HepG2 (cell line): ENCODE results near the gene CBFA2T2. TPM values are rescaled to one million over a fixed set of nuclear protein-coding genes. Genes with fewer than 3 reads are reported as not detected.

Experiments used
- ATAC-seq: fragments of 200-7000 bp; cut with Tn5 transposase; 3 replicates; pipeline ENCODE4 v1.9.1; 2020; ENCODE audit warnings: mild to moderate bottlenecking, moderate library complexity
- BruUV-seq: library from RNA; stranded (reverse); fragments of 400-500 nt; replicated peaks from 2 replicates; lab custom pipeline; 2021; lab: Mats Ljungman, UMichigan
- CTCF ChIA-PET: fragments of 300-600 bp; formaldehyde crosslinking; extraction: SDS; loops from one replicate; lab custom pipeline; 2021; ENCODE audit warnings: low total read pairs, inconsistent platforms, low intra/inter-chr PET ratio; lab: Yijun Ruan, JAX
- POLR2A ChIA-PET: fragments of 350-600 bp; sonication (Branson Sonifier 250); formaldehyde crosslinking; loops from one replicate; lab custom pipeline; 2020; ENCODE audit warnings: antibody characterized with exemption, inconsistent platforms; lab: Yijun Ruan, JAX
- DNase-seq: peaks from one replicate; pipeline ENCODE4 v3.0.0-alpha.2; 2015; ENCODE audit warnings: low spot score
- FAIRE-seq: peaks from 3 replicates; lab custom pipeline; 2011; peaks lifted over from hg19 to GRCh38; lab: Jason Lieb, UNC
- H2AFZ ChIP-seq: one replicate; pipeline ENCODE4 v1.6.1; 2011; ENCODE audit warnings: low read length, inconsistent platforms
- H3K27ac ChIP-seq: fragments of 300-600 bp; 3 replicates; pipeline ENCODE4 v1.8.0; 2011; ENCODE audit warnings: mixed run types, mild to moderate bottlenecking, mixed read lengths, low read length, inconsistent platforms; ENCODE audit not compliant: insufficient read depth; ENCODE audit errors: extremely low read length
- H3K27me3 ChIP-seq, 2 experiments: fragments of 200-600 bp in 1 of 2; 2 replicates in 1 of 2; 3 replicates in 1 of 2; pipeline versions ENCODE4 v1.6.0 to v1.8.0; 2011; ENCODE audit warnings: low read length in 2 of 2, mild to moderate bottlenecking in 2 of 2, moderate library complexity in 2 of 2, inconsistent platforms in 1 of 2; ENCODE audit not compliant: insufficient read depth in 2 of 2, control insufficient read depth in 1 of 2
- H3K36me3 ChIP-seq, 2 experiments: fragments of 200-600 bp in 1 of 2; replicated peaks in 1 of 2; 2 replicates in 1 of 2; 3 replicates in 1 of 2; pipeline versions ENCODE4 v1.5.1 to v1.8.0; 2011; ENCODE audit warnings: low read length in 2 of 2, inconsistent platforms in 1 of 2; ENCODE audit not compliant: insufficient read depth in 2 of 2, control insufficient read depth in 1 of 2
- H3K4me1 ChIP-seq: 2 replicates; pipeline ENCODE4 v1.5.1; 2012; ENCODE audit warnings: low read length, inconsistent platforms; ENCODE audit not compliant: insufficient read depth
- H3K4me2 ChIP-seq: 2 replicates; pipeline ENCODE4 v1.6.0; 2011; ENCODE audit warnings: low read depth, low read length, inconsistent platforms
- H3K4me3 ChIP-seq, 3 experiments: fragments of 200-600 bp in 1 of 3; sonication (generic), shearing (Covaris generic) in 1 of 3; replicated peaks in 1 of 3; 2 replicates each; pipeline ENCODE4 v1.5.1; 2011 to 2016; ENCODE audit warnings: low read length in 3 of 3, inconsistent platforms in 2 of 3, low read depth in 2 of 3, mild to moderate bottlenecking in 2 of 3, control low read depth in 1 of 3, mixed read lengths in 1 of 3; ENCODE audit not compliant: insufficient read depth in 1 of 3
- H3K79me2 ChIP-seq: one replicate; pipeline ENCODE4 v1.6.1; 2011; ENCODE audit warnings: low read length, inconsistent platforms; ENCODE audit not compliant: insufficient read depth
- H3K9ac ChIP-seq: 2 replicates; pipeline ENCODE4 v1.6.0; 2011; ENCODE audit warnings: mild to moderate bottlenecking, low read depth, low read length, inconsistent platforms; ENCODE audit not compliant: insufficient read depth
- H3K9me3 ChIP-seq: 2 replicates; pipeline ENCODE4 v1.5.1; 2012; ENCODE audit warnings: mild to moderate bottlenecking, low read length
- H4K20me1 ChIP-seq: 2 replicates; pipeline ENCODE4 v1.6.0; 2011; ENCODE audit warnings: inconsistent platforms, mild to moderate bottlenecking, low read length, moderate library complexity; ENCODE audit not compliant: insufficient read depth
- CTCF ChIP-seq: sonication (generic); formaldehyde crosslinking; IDR thresholded peaks from 2 replicates; pipeline ENCODE4 v1.5.0; 2020; ENCODE audit warnings: mild to moderate bottlenecking, missing genetic modification reagents, moderate library complexity
- E2F2 ChIP-seq: sonication (generic); formaldehyde crosslinking; IDR thresholded peaks from 2 replicates; pipeline ENCODE4 v1.4.0; 2020; ENCODE audit warnings: missing genetic modification reagents, borderline replicate concordance
- ELF3 ChIP-seq: IDR thresholded peaks from 2 replicates; pipeline ENCODE4 v1.6.1; 2016; ENCODE audit warnings: missing genetic modification reagents, missing compliant biosample characterization
- HDAC2 ChIP-seq: sonication (generic); formaldehyde crosslinking; IDR thresholded peaks from 2 replicates; pipeline ENCODE4 v1.4.0; 2020; ENCODE audit warnings: missing genetic modification reagents
- ZBTB25 ChIP-seq: IDR thresholded peaks from 2 replicates; pipeline ENCODE4 v1.6.1; 2018; ENCODE audit warnings: missing genetic modification reagents
- ZHX1 ChIP-seq: sonication (generic); formaldehyde crosslinking; IDR thresholded peaks from 2 replicates; pipeline ENCODE4 v1.8.1; 2022; ENCODE audit warnings: low read depth, mild to moderate bottlenecking, missing genetic modification reagents
- ZNF24 ChIP-seq: fragments of 450-650 bp; IDR thresholded peaks from 2 replicates; pipeline ENCODE4 v1.6.1; 2017; ENCODE audit warnings: antibody characterized with exemption, mild to moderate bottlenecking
- ZNF530 ChIP-seq: sonication (generic); formaldehyde crosslinking; IDR thresholded peaks from 2 replicates; pipeline ENCODE4 v1.5.0; 2020; ENCODE audit warnings: low read depth, mild to moderate bottlenecking, missing genetic modification reagents
- WGBS: methylation state at CpG from one replicate; pipeline ENCODE4 v1.1.6; 2017; ENCODE audit warnings: low lambda C conversion rate; 5-methylcytosine and 5-hydroxymethylcytosine counted together
- in situ Hi-C: cut with HindIII; loops from 2 replicates; pipeline ENCODE4 v1.10.0; 2017; ENCODE audit warnings: low pct_unique_long_range_greater_than_20kb; ENCODE audit not compliant: extremely low pct_ligation_motif_present
- intact Hi-C: fragments of 100-400 bp; cut with micrococcal nuclease; formaldehyde crosslinking; loops from one replicate; pipeline ENCODE4 v1.10.0; 2022; ENCODE audit not compliant: unreplicated experiment
- polyA plus RNA-seq, 8 experiments: library from polyadenylated mRNA; depleted of rRNA in 3 of 8; stranded (reverse) in 7 of 8; unstranded in 1 of 8; fragments of >200 nt; fragmentation: Illumina TruSeq in 4 of 8; extraction: Trizol in 4 of 8; gene quantifications; 2 replicates each; pipeline versions ENCODE4 v1.2.1 to v1.2.3, GENCODE V29; 2011 to 2016; ENCODE audit warnings: low read depth in 4 of 8, missing spikeins in 1 of 8, mixed read lengths in 1 of 8; ENCODE audit not compliant: insufficient read depth in 1 of 8
- total RNA-seq, 5 experiments: library from RNA; depleted of rRNA; stranded (reverse); fragments of >200 nt; fragmentation: Illumina TruSeq; extraction: Trizol; gene quantifications; 2 replicates each; pipeline ENCODE4 v1.2.3, GENCODE V29; 2016; ENCODE audit warnings: low read depth in 1 of 5
- TF ChIP-seq, protein P1 (sequence below): sonication (generic); formaldehyde crosslinking; IDR thresholded peaks from 2 replicates; pipeline ENCODE4 v1.4.0; 2020; ENCODE audit warnings: mild to moderate bottlenecking, low read depth, missing genetic modification reagents

The CBFA2T2 gene
- total and polyA plus RNA-seq, 2 of the 13 experiments (the other 11 are each of a cell fraction or from before 2014, with no cell fraction given), result 6.3 to 21.2 TPM

DNA sequence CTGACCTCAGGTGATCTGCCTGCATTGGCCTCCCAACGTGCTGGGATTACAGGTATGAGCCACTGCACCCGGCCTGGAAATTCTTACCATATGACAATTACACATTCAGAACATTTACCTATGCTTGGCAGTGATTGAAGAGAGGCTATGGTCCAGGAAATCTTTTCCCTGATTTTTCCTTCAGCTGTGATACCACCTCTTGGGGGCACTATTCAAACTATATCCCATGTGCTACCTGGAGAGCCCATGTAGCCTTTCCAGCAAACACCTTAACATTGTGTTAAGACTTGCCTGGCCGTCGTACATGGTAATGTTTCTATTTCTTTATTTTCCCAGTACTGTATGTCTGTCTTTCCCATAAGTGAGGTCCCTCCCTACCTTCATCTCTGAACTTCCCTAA, 110.5 kb downstream of the CBFA2T2 start:
- Histone ChIP-seq H3K4me2 (no peak overlapping the region), H3K4me1 (peaks cover 32% of the 10 kb centered on the region), H3K27me3 (no peaks in the 10 kb centered on the region), H3K27ac (no peak overlapping the region), H3K9me3 (no peaks in the 10 kb centered on the region), H3K79me2 (no peaks in the 10 kb centered on the region), H3K36me3 (peaks cover 3 to 8% of the 10 kb centered on the region in 2 experiments; a peak in 4 of 5 replicates), H3K9ac (no peak overlapping the region), H4K20me1 (no peaks in the 10 kb centered on the region), H3K4me3 (no peak overlapping the region), H2AFZ (no peak overlapping the region)
- CTCF ChIA-PET, result no interaction called here
- no peak for ATAC-seq
- intact Hi-C loops (loop anchor here (5.0 kb wide), 1 partner anchor 38 kb away; no protein-coding TSS in a partner anchor), in situ Hi-C loops (no loop called here)
- WGBS, result 91% methylated on average over 4 of the region's 4 CpGs
- no TSS peak for BruUV-seq
- TF ChIP-seq E2F2, result no peak
- TF ChIP-seq CTCF (CRISPR knock-in tag), result peak; percentile 20; the same call in 1 of the 2 replicates
- DNase-seq, result no peak
- no peak for FAIRE-seq
- POLR2A ChIA-PET, result no interaction called here

DNA sequence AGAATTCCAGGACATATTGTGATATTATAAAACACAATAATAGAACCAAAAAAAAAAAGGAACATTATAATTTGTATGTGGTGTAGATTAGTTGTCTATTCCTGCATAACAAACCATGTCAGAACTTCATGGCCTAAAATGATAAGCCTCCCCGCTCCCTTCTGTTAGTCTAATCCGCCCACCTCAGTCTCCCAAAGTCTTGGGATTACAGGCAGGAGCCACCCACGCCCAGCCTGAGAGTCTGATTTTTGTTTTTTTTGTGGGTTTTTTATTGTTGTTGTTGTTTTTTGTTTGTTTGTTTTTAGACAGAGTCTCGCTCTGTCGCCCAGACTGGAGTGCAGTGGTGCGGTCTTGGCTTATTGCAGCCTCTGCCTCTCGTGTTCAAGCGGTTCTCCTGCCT, 111.1 kb downstream of the CBFA2T2 start:
- ATAC-seq, result no peak
- POLR2A ChIA-PET, result no interaction called here
- no peak overlapping the region for H2AFZ ChIP-seq
- TF ChIP-seq ZBTB25 (CRISPR knock-in tag), result no peak
- no peak for TF ChIP-seq ZHX1 (CRISPR knock-in tag)
- TF ChIP-seq HDAC2, result no peak
- TF ChIP-seq, protein P1, sequence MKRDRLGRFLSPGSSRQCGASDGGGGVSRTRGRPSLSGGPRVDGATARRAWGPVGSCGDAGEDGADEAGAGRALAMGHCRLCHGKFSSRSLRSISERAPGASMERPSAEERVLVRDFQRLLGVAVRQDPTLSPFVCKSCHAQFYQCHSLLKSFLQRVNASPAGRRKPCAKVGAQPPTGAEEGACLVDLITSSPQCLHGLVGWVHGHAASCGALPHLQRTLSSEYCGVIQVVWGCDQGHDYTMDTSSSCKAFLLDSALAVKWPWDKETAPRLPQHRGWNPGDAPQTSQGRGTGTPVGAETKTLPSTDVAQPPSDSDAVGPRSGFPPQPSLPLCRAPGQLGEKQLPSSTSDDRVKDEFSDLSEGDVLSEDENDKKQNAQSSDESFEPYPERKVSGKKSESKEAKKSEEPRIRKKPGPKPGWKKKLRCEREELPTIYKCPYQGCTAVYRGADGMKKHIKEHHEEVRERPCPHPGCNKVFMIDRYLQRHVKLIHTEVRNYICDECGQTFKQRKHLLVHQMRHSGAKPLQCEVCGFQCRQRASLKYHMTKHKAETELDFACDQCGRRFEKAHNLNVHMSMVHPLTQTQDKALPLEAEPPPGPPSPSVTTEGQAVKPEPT (CRISPR knock-in tag), result no peak
- TF ChIP-seq ZNF24, result no peak
- TF ChIP-seq ZNF530 (CRISPR knock-in tag), result no peak
- TF ChIP-seq ELF3 (CRISPR knock-in tag), result no peak

More for the DNA sequence above, 111.1 kb downstream of the CBFA2T2 start:
- no peak overlapping the region for H3K27ac ChIP-seq
- H3K27me3 ChIP-seq, result no peaks in the 10 kb centered on the region
- in situ Hi-C loops (no loop called here), intact Hi-C loops (loop anchor here (5.0 kb wide), 1 partner anchor 39 kb away; no protein-coding TSS in a partner anchor)
- no peak overlapping the region for H3K4me2 ChIP-seq
- no peak overlapping the region for H3K4me3 ChIP-seq
- H3K9ac ChIP-seq, result no peak overlapping the region
- no peaks in the 10 kb centered on the region for H3K9me3 ChIP-seq
- CTCF ChIA-PET, result no interaction called here
- no TSS peak for BruUV-seq
- H3K4me1 ChIP-seq, result peaks cover 32% of the 10 kb centered on the region
- peaks cover 3 to 8% of the 10 kb centered on the region in 2 experiments; a peak in 4 of 5 replicates for H3K36me3 ChIP-seq
- H3K79me2 ChIP-seq, result no peaks in the 10 kb centered on the region
- no peak for DNase-seq
- WGBS, result 96% methylated on average over 8 of the region's 8 CpGs
- H4K20me1 ChIP-seq, result no peaks in the 10 kb centered on the region
- FAIRE-seq, result no peak
